Measurements from ENCODE around the gene DHX9. TPM values are rescaled to one million over a fixed set of nuclear protein-coding genes. Genes with fewer than 3 reads are reported as not detected.
A peak's percentile ranks its signal among the peaks of the same experiment; 100 is the strongest.

The DHX9 gene
- total RNA-seq, 1 experiment from 2014 or later, result 131 TPM

DNA sequence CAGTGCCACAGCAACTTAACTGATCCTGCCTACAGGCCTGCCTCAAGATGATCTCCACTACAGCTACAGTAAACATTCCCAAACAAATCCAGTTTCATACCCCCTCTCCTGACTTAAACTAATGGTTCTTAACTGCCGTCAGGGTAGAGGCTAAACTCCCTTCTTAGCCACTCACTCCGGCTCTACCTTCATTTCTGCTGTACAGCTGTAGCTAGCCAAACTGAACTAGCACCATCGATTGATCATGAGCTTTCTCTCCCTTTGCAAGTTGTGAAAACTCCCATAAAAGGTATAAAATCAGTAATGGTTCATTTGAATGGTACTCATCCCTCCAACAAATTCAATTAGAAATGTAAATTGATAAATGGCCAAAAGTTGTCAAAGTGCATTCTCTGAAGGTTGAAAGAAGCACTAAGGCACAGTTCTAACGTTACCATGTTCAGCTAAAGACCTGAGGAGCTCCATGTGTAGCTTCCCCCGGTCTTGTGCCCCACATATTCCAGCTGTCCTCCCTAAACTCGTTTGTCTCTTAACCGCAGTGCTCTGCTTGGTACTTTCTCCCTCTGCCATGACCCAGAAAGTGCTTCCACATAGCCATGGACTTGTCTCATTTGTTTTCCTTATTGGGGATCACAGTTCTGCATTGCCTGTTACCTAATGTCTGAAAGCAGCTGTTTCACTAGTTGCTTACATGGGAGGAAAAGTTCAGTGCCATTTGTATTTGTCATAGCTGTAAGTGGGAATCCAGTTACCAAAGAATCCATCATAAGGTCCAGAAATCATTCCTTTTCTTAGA is 49.8 kb downstream of the DHX9 start:
- Histone ChIP-seq H3K27me3 (ENCODE audit: insufficient read depth, low read depth) (no peaks in the 10 kb centered on the region), H3K79me2 (ENCODE audit: low read depth) (no peaks in the 10 kb centered on the region), H3K27ac (no peak overlapping the region), H3F3A (ENCODE audit: insufficient read depth, low read depth) (peaks cover 75% of the 10 kb centered on the region), H3K4me3 (no peak overlapping the region), H3K9me2 (ENCODE audit: insufficient read depth) (no peaks in the 10 kb centered on the region), H3K4me2 (no peak overlapping the region), H3K36me3 (ENCODE audit: low read depth) (peaks cover 25% of the 10 kb centered on the region), H2AFZ (no peak overlapping the region), H3K9me3 (ENCODE audit: insufficient read depth, low read depth) (no peaks in the 10 kb centered on the region; the same call in 1 of the 2 replicates), H3K4me1 (replicated peaks; ENCODE audit: insufficient read depth) (peaks cover 12% of the 10 kb centered on the region), H4K20me1 (ENCODE audit: insufficient read depth) (peaks cover 19% of the 10 kb centered on the region)
- DNase-seq, result no peak
- POLR2A ChIA-PET (ENCODE audit: unreplicated experiment), result interaction anchor here (0.6 kb wide), 1 partner anchor 293 kb away, joined by 6 read pairs; no protein-coding TSS in a partner anchor
- CTCF ChIA-PET, result no interaction called here
- no TSS peak for BruUV-seq (replicated peaks)
- intact Hi-C loops (cut with micrococcal nuclease; ENCODE audit: unreplicated experiment), result loop anchor here (5.0 to 10.0 kb wide), 2 partner anchors 68 to 136 kb away; partner anchors contain the start of gene LAMC1
- TF ChIP-seq, protein P1, sequence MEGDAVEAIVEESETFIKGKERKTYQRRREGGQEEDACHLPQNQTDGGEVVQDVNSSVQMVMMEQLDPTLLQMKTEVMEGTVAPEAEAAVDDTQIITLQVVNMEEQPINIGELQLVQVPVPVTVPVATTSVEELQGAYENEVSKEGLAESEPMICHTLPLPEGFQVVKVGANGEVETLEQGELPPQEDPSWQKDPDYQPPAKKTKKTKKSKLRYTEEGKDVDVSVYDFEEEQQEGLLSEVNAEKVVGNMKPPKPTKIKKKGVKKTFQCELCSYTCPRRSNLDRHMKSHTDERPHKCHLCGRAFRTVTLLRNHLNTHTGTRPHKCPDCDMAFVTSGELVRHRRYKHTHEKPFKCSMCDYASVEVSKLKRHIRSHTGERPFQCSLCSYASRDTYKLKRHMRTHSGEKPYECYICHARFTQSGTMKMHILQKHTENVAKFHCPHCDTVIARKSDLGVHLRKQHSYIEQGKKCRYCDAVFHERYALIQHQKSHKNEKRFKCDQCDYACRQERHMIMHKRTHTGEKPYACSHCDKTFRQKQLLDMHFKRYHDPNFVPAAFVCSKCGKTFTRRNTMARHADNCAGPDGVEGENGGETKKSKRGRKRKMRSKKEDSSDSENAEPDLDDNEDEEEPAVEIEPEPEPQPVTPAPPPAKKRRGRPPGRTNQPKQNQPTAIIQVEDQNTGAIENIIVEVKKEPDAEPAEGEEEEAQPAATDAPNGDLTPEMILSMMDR (conservative IDR thresholded peaks at IDR 0.05), result no peak
- no peak for TF ChIP-seq EZH2 (IDR thresholded peaks at IDR 0.05; ENCODE audit: low read depth)

DNA sequence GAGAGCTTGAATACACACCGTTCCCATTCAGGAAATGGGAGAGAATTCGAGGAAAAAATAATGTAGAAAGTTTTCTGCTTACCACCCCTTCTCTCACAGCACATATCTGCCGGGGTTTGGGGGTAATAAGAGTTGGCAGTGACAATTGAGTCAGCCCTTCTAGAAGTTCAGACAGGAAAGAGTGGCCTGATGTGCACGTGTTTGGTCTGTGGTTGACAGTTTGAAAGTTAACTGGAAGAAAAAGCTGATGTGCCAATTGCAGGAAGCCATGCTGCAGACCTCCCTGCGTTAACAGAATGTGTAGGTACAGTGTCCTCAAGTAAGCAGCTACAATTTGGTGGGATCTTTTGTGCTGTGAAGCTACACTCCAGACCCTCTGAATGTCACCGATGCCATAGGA is 50.9 kb downstream of the DHX9 start:
- intact Hi-C loops (cut with micrococcal nuclease; ENCODE audit: unreplicated experiment), result loop anchor here (5.0 to 10.0 kb wide), 5 partner anchors 67 to 735 kb away; partner anchors contain the start of gene LAMC1
- TF ChIP-seq EZH2 (IDR thresholded peaks at IDR 0.05; ENCODE audit: low read depth), result no peak
- TF ChIP-seq, protein P1 (conservative IDR thresholded peaks at IDR 0.05), result no peak

DNA sequence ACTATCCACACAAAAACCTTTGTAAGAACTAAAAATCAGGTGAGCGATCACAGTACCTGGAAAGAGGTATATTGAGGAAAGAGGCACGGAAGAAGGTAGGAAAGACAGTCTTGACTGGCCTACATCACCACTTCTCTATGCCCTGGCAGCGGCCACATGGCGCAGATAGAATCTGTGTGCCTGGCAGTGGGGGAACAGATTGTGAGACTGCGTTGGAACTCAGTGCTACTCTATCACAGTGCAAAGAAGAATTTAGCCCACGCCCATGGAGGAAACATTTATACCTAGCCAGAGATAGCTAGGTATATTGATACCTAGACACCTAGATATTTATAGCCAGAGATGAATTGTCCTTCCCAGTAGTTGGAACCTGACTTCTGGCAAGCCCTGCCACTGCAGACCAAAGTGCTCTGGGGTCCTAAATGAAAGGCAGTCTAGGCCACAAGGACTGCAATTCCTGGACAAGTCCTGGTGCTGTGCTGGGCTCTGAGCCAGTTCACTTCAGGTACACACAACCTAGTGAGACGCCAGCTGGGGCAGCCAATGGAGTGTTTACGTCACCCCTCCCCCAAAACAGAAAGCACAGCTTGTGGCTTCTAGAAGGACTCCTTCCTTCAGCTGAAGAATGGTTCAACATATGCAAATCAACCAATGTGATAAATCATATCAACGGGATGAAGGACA is 51.9 kb downstream of the DHX9 start:
- CTCF ChIA-PET, result interaction anchor here (0.6 kb wide), 1 partner anchor 295 kb away, joined by 3 read pairs; no protein-coding TSS in a partner anchor

More for the DNA sequence above, 50.9 kb downstream of the DHX9 start:
- Histone ChIP-seq H4K20me1 (ENCODE audit: insufficient read depth) (peaks cover 12% of the 10 kb centered on the region), H3K9me3 (ENCODE audit: insufficient read depth, low read depth) (no peaks in the 10 kb centered on the region; the same call in 1 of the 2 replicates), H3F3A (ENCODE audit: insufficient read depth, low read depth) (peaks cover 70% of the 10 kb centered on the region), H3K27me3 (ENCODE audit: insufficient read depth, low read depth) (no peaks in the 10 kb centered on the region), H3K9me2 (ENCODE audit: insufficient read depth) (no peaks in the 10 kb centered on the region), H3K4me1 (replicated peaks; ENCODE audit: insufficient read depth) (peaks cover 13% of the 10 kb centered on the region), H3K36me3 (ENCODE audit: low read depth) (peaks cover 17% of the 10 kb centered on the region), H3K4me3 (no peak overlapping the region), H3K27ac (no peak overlapping the region), H2AFZ (no peak overlapping the region), H3K79me2 (ENCODE audit: low read depth) (no peaks in the 10 kb centered on the region), H3K4me2 (no peak overlapping the region)
- CTCF ChIA-PET, result interaction anchor here (0.6 kb wide), 1 partner anchor 51 kb away, joined by 3 read pairs; no protein-coding TSS in a partner anchor
- no peak for DNase-seq
- POLR2A ChIA-PET (ENCODE audit: unreplicated experiment), result no interaction called here
- TSS peak; percentile 12 for BruUV-seq (replicated peaks)

More for the DNA sequence above, 51.9 kb downstream of the DHX9 start:
- POLR2A ChIA-PET (ENCODE audit: unreplicated experiment), result interaction anchor here (0.7 kb wide), 1 partner anchor 298 kb away, joined by 5 read pairs; no protein-coding TSS in a partner anchor
- Histone ChIP-seq H3K4me1 (replicated peaks; ENCODE audit: insufficient read depth) (peaks cover 13% of the 10 kb centered on the region), H2AFZ (no peak overlapping the region), H3K9me3 (ENCODE audit: insufficient read depth, low read depth) (no peaks in the 10 kb centered on the region; the same call in 1 of the 2 replicates), H3F3A (ENCODE audit: insufficient read depth, low read depth) (peaks cover 62% of the 10 kb centered on the region), H3K27ac (no peak overlapping the region), H3K4me2 (no peak overlapping the region), H3K4me3 (no peak overlapping the region), H3K9me2 (ENCODE audit: insufficient read depth) (no peaks in the 10 kb centered on the region), H3K27me3 (ENCODE audit: insufficient read depth, low read depth) (no peaks in the 10 kb centered on the region), H4K20me1 (ENCODE audit: insufficient read depth) (peaks cover 12% of the 10 kb centered on the region), H3K79me2 (ENCODE audit: low read depth) (no peaks in the 10 kb centered on the region), H3K36me3 (ENCODE audit: low read depth) (peaks cover 9% of the 10 kb centered on the region)
- intact Hi-C loops (cut with micrococcal nuclease; ENCODE audit: unreplicated experiment), result loop anchor here (5.0 to 10.0 kb wide), 3 partner anchors 204 to 734 kb away; no protein-coding TSS in a partner anchor
- no peak for DNase-seq
- no peak for TF ChIP-seq EZH2 (IDR thresholded peaks at IDR 0.05; ENCODE audit: low read depth)
- TF ChIP-seq, protein P1 (conservative IDR thresholded peaks at IDR 0.05), result no peak
- no TSS peak for BruUV-seq (replicated peaks)
